HepG2 (cell line): ENCODE results near the gene GNL3. TPM values are rescaled to one million over a fixed set of nuclear protein-coding genes. Genes with fewer than 3 reads are reported as not detected.
"Not testable (repeated sequence)": the region's sequence is repeated elsewhere in the genome, so short reads cannot be mapped to it uniquely, and the experiment has no call there.

Experiments
- ATAC-seq: fragments of 200-7000 bp; cut with Tn5 transposase; 3 replicates; pipeline ENCODE4 v1.9.1; 2020; ENCODE audit warnings: mild to moderate bottlenecking, moderate library complexity
- BruUV-seq: library from RNA; stranded (reverse); fragments of 400-500 nt; replicated peaks from 2 replicates; lab custom pipeline; 2021; lab: Mats Ljungman, UMichigan
- CTCF ChIA-PET: fragments of 300-600 bp; formaldehyde crosslinking; extraction: SDS; loops from one replicate; lab custom pipeline; 2021; ENCODE audit warnings: low total read pairs, inconsistent platforms, low intra/inter-chr PET ratio; lab: Yijun Ruan, JAX
- POLR2A ChIA-PET: fragments of 350-600 bp; sonication (Branson Sonifier 250); formaldehyde crosslinking; loops from one replicate; lab custom pipeline; 2020; ENCODE audit warnings: antibody characterized with exemption, inconsistent platforms; lab: Yijun Ruan, JAX
- DNase-seq: peaks from one replicate; pipeline ENCODE4 v3.0.0-alpha.2; 2015; ENCODE audit warnings: low spot score
- FAIRE-seq: peaks from 3 replicates; lab custom pipeline; 2011; peaks lifted over from hg19 to GRCh38; lab: Jason Lieb, UNC
- H2AFZ ChIP-seq: one replicate; pipeline ENCODE4 v1.6.1; 2011; ENCODE audit warnings: low read length, inconsistent platforms
- H3K27ac ChIP-seq: fragments of 300-600 bp; 3 replicates; pipeline ENCODE4 v1.8.0; 2011; ENCODE audit warnings: mixed run types, mild to moderate bottlenecking, mixed read lengths, low read length, inconsistent platforms; ENCODE audit not compliant: insufficient read depth; ENCODE audit errors: extremely low read length
- H3K27me3 ChIP-seq, 2 experiments: fragments of 200-600 bp in 1 of 2; 2 replicates in 1 of 2; 3 replicates in 1 of 2; pipeline versions ENCODE4 v1.6.0 to v1.8.0; 2011; ENCODE audit warnings: low read length in 2 of 2, mild to moderate bottlenecking in 2 of 2, moderate library complexity in 2 of 2, inconsistent platforms in 1 of 2; ENCODE audit not compliant: insufficient read depth in 2 of 2, control insufficient read depth in 1 of 2
- H3K36me3 ChIP-seq, 2 experiments: fragments of 200-600 bp in 1 of 2; replicated peaks in 1 of 2; 2 replicates in 1 of 2; 3 replicates in 1 of 2; pipeline versions ENCODE4 v1.5.1 to v1.8.0; 2011; ENCODE audit warnings: low read length in 2 of 2, inconsistent platforms in 1 of 2; ENCODE audit not compliant: insufficient read depth in 2 of 2, control insufficient read depth in 1 of 2
- H3K4me1 ChIP-seq: 2 replicates; pipeline ENCODE4 v1.5.1; 2012; ENCODE audit warnings: low read length, inconsistent platforms; ENCODE audit not compliant: insufficient read depth
- H3K4me2 ChIP-seq: 2 replicates; pipeline ENCODE4 v1.6.0; 2011; ENCODE audit warnings: low read depth, low read length, inconsistent platforms
- H3K4me3 ChIP-seq, 3 experiments: fragments of 200-600 bp in 1 of 3; sonication (generic), shearing (Covaris generic) in 1 of 3; replicated peaks in 1 of 3; 2 replicates each; pipeline ENCODE4 v1.5.1; 2011 to 2016; ENCODE audit warnings: low read length in 3 of 3, inconsistent platforms in 2 of 3, low read depth in 2 of 3, mild to moderate bottlenecking in 2 of 3, control low read depth in 1 of 3, mixed read lengths in 1 of 3; ENCODE audit not compliant: insufficient read depth in 1 of 3
- H3K79me2 ChIP-seq: one replicate; pipeline ENCODE4 v1.6.1; 2011; ENCODE audit warnings: low read length, inconsistent platforms; ENCODE audit not compliant: insufficient read depth
- H3K9ac ChIP-seq: 2 replicates; pipeline ENCODE4 v1.6.0; 2011; ENCODE audit warnings: mild to moderate bottlenecking, low read depth, low read length, inconsistent platforms; ENCODE audit not compliant: insufficient read depth
- H3K9me3 ChIP-seq: 2 replicates; pipeline ENCODE4 v1.5.1; 2012; ENCODE audit warnings: mild to moderate bottlenecking, low read length
- H4K20me1 ChIP-seq: 2 replicates; pipeline ENCODE4 v1.6.0; 2011; ENCODE audit warnings: inconsistent platforms, mild to moderate bottlenecking, low read length, moderate library complexity; ENCODE audit not compliant: insufficient read depth
- EP300 ChIP-seq, 3 experiments: sonication (generic) in 1 of 3; formaldehyde crosslinking in 1 of 3; IDR thresholded peaks; 2 replicates each; pipeline versions ENCODE4 v1.5.1 to v1.6.1; 2011 to 2020; ENCODE audit warnings: low read depth in 2 of 3, low read length in 2 of 3, borderline replicate concordance in 1 of 3, improper control_type of control experiment in 1 of 3, mild to moderate bottlenecking in 1 of 3, missing genetic modification reagents in 1 of 3, moderate library complexity in 1 of 3
- FOXP1 ChIP-seq, 2 experiments: fragments of 450-650 bp in 1 of 2; IDR thresholded peaks; 2 replicates each; pipeline ENCODE4 v1.6.1; 2017 to 2018; ENCODE audit warnings: antibody characterized with exemption in 1 of 2
- FOXP4 ChIP-seq: sonication (generic); formaldehyde crosslinking; IDR thresholded peaks from 2 replicates; pipeline ENCODE4 v1.4.0; 2020; ENCODE audit warnings: missing genetic modification reagents
- GFI1 ChIP-seq: sonication (generic); formaldehyde crosslinking; IDR thresholded peaks from 2 replicates; pipeline ENCODE4 v1.5.0; 2020; ENCODE audit warnings: missing genetic modification reagents, mild to moderate bottlenecking, borderline replicate concordance
- HNF4A ChIP-seq: sonication (generic); formaldehyde crosslinking; IDR thresholded peaks from 2 replicates; pipeline ENCODE4 v1.4.0; 2020; ENCODE audit warnings: missing genetic modification reagents
- NR2F6 ChIP-seq, 2 experiments: IDR thresholded peaks; 2 replicates each; pipeline ENCODE4 v1.6.1; 2016; ENCODE audit warnings: antibody characterized with exemption in 1 of 2, mild to moderate bottlenecking in 1 of 2
- PPARG ChIP-seq: conservative IDR thresholded peaks from 2 replicates; pipeline ENCODE4 v1.6.1; 2016; ENCODE audit warnings: missing biosample characterization, missing genetic modification reagents
- SOX13 ChIP-seq, 3 experiments: fragments of 450-650 bp in 1 of 3; sonication (generic) in 1 of 3; formaldehyde crosslinking in 1 of 3; IDR thresholded peaks in 2 of 3; conservative IDR thresholded peaks in 1 of 3; 2 replicates each; pipeline versions ENCODE4 v1.5.0 to v1.6.1; 2016 to 2020; ENCODE audit warnings: antibody characterized with exemption in 1 of 3, mild to moderate bottlenecking in 1 of 3, missing compliant biosample characterization in 1 of 3, missing genetic modification reagents in 1 of 3, moderate library complexity in 1 of 3
- SOX5 ChIP-seq: IDR thresholded peaks from 2 replicates; pipeline ENCODE4 v1.6.1; 2016; ENCODE audit warnings: borderline replicate concordance
- SOX6 ChIP-seq, 2 experiments: fragments of 450-650 bp in 1 of 2; sonication (generic) in 1 of 2; formaldehyde crosslinking in 1 of 2; IDR thresholded peaks; 2 replicates each; pipeline versions ENCODE4 v1.4.0 to v1.6.1; 2017 to 2020; ENCODE audit warnings: antibody characterized with exemption in 1 of 2, mild to moderate bottlenecking in 1 of 2, missing genetic modification reagents in 1 of 2
- TCF7 ChIP-seq: sonication (generic); IDR thresholded peaks from 2 replicates; pipeline ENCODE4 v1.6.1; 2016; ENCODE audit warnings: antibody characterized with exemption, low read depth
- TFAP4 ChIP-seq: sonication (generic); IDR thresholded peaks from 2 replicates; pipeline ENCODE4 v1.6.1; 2016; ENCODE audit warnings: low read depth, borderline replicate concordance
- TFE3 ChIP-seq: IDR thresholded peaks from 2 replicates; pipeline ENCODE4 v1.6.1; 2016
- ZNF280D ChIP-seq: sonication (generic); formaldehyde crosslinking; IDR thresholded peaks from 2 replicates; pipeline ENCODE4 v1.5.1; 2020; ENCODE audit warnings: mild to moderate bottlenecking, missing genetic modification reagents
- WGBS: methylation state at CpG from one replicate; pipeline ENCODE4 v1.1.6; 2017; ENCODE audit warnings: low lambda C conversion rate; 5-methylcytosine and 5-hydroxymethylcytosine counted together
- in situ Hi-C: cut with HindIII; loops from 2 replicates; pipeline ENCODE4 v1.10.0; 2017; ENCODE audit warnings: low pct_unique_long_range_greater_than_20kb; ENCODE audit not compliant: extremely low pct_ligation_motif_present
- intact Hi-C: fragments of 100-400 bp; cut with micrococcal nuclease; formaldehyde crosslinking; loops from one replicate; pipeline ENCODE4 v1.10.0; 2022; ENCODE audit not compliant: unreplicated experiment
- polyA plus RNA-seq, 8 experiments: library from polyadenylated mRNA; depleted of rRNA in 3 of 8; stranded (reverse) in 7 of 8; unstranded in 1 of 8; fragments of >200 nt; fragmentation: Illumina TruSeq in 4 of 8; extraction: Trizol in 4 of 8; gene quantifications; 2 replicates each; pipeline versions ENCODE4 v1.2.1 to v1.2.3, GENCODE V29; 2011 to 2016; ENCODE audit warnings: low read depth in 4 of 8, missing spikeins in 1 of 8, mixed read lengths in 1 of 8; ENCODE audit not compliant: insufficient read depth in 1 of 8
- total RNA-seq, 5 experiments: library from RNA; depleted of rRNA; stranded (reverse); fragments of >200 nt; fragmentation: Illumina TruSeq; extraction: Trizol; gene quantifications; 2 replicates each; pipeline ENCODE4 v1.2.3, GENCODE V29; 2016; ENCODE audit warnings: low read depth in 1 of 5

The GNL3 gene
- total and polyA plus RNA-seq, 2 of the 13 experiments (the other 11 are each of a cell fraction or from before 2014, with no cell fraction given) = 129 to 257 TPM

- Histone ChIP-seq H3K4me1 (peaks cover 15% of the 10 kb centered on the region), H3K36me3 (peaks cover 6 to 25% of the 10 kb centered on the region in 2 experiments; a peak in 3 of 5 replicates)
- POLR2A ChIA-PET = interaction anchor here (0.7 kb wide), 1 partner anchor 24 kb away, joined by 3 read pairs; no protein-coding TSS in a partner anchor
- H2AFZ ChIP-seq; H4K20me1 ChIP-seq; H3K4me3 ChIP-seq; ATAC-seq; H3K79me2 ChIP-seq; H3K4me2 ChIP-seq; in situ Hi-C loops; H3K27me3 ChIP-seq; H3K9ac ChIP-seq; H3K27ac ChIP-seq; H3K9me3 ChIP-seq; FAIRE-seq; CTCF ChIA-PET; BruUV-seq; intact Hi-C loops; TF ChIP-seq SOX6 (IDR thresholded peaks at IDR 0.05); NR2F6 (CRISPR knock-in tag; IDR thresholded peaks at IDR 0.05); FOXP1 (IDR thresholded peaks at IDR 0.05); EP300 (CRISPR knock-in tag; IDR thresholded peaks at IDR 0.05; ENCODE audit: borderline replicate concordance): not testable (repeated sequence)
- TF ChIP-seq TFAP4 = 0 out of 2 replicates have a peak, but pooled peaks have one; percentile 31
- TF ChIP-seq SOX6 (CRISPR knock-in tag; IDR thresholded peaks at IDR 0.05) = peak; percentile 52; the same call in 1 of the 2 replicates
- TF ChIP-seq SOX13 (IDR thresholded peaks at IDR 0.05) = peak; percentile 29; the same call in 1 of the 2 replicates
- peak in 1 of 2 experiments; percentile 77; a peak in 2 of 4 replicates for TF ChIP-seq SOX13 (CRISPR knock-in tag; conservative IDR thresholded peaks at IDR 0.05 in 1 of 2, IDR thresholded peaks at IDR 0.05 in 1 of 2)
- TF ChIP-seq GFI1 (CRISPR knock-in tag) = peak; percentile 58; the same call in 1 of the 2 replicates
- 0 out of 2 replicates have a peak, but pooled peaks have one; percentile 23 for TF ChIP-seq TCF7
- TF ChIP-seq FOXP4 (CRISPR knock-in tag) = peak; percentile 46; the same call in 1 of the 2 replicates
- TF ChIP-seq NR2F6 (IDR thresholded peaks at IDR 0.05) = 0 out of 2 replicates have a peak, but pooled peaks have one; percentile 21
- peak; percentile 56; the same call in 1 of the 2 replicates for TF ChIP-seq FOXP1 (CRISPR knock-in tag; IDR thresholded peaks at IDR 0.05)
- TF ChIP-seq ZNF280D (CRISPR knock-in tag) = 0 out of 2 replicates have a peak, but pooled peaks have one; percentile 44
- TF ChIP-seq PPARG (CRISPR knock-in tag) = 0 out of 2 replicates have a peak, but pooled peaks have one; percentile 22
- peak in 1 of 2 experiments; percentile 28; a peak in 1 of 4 replicates for TF ChIP-seq EP300 (IDR thresholded peaks at IDR 0.05; ENCODE audit: low read depth in 2 of 2, low read length in 2 of 2)
- peak; percentile 53; the same call in 1 of the 2 replicates for TF ChIP-seq TFE3
- TF ChIP-seq SOX5 (CRISPR knock-in tag) = peak; percentile 39
- TF ChIP-seq HNF4A (CRISPR knock-in tag) = 0 out of 2 replicates have a peak, but pooled peaks have one; percentile 3
- 29% methylated on average over 2 of the region's 3 CpGs for WGBS
- peak; percentile 31 for DNase-seq
Observed at GRCh38 chr3:52728753-52729152, 42.9 kb downstream of the GNL3 start.
